ENCODE measurements around the gene ARID4B. TPM values are rescaled to one million over a fixed set of nuclear protein-coding genes. Genes with fewer than 3 reads are reported as not detected.

The ARID4B gene
- total RNA-seq, 1 experiment from 2014 or later, result 28.3 TPM

DNA sequence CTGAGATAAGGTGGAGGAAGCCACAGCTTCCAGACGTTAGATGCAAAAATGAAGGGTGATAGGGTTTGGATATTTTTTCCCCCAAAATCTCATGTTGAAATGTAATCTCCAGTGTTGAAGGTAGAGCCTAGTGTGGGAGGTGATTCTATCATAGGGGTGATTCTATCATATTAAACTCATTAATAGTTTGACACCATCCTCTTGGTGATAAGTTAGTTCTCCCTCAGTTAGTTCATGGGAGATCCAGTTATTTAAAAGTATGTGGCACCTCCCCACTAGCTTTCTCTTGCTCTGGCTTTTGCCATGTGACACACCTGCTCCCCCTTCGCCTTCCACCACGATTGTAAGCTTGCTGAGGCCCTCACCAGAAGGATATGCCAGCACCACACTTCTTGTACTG is 30.9 kb upstream of the ARID4B start:
- H3K79me2 ChIP-seq (ENCODE audit: insufficient read depth, low read length), result no peaks in the 10 kb centered on the region
- no peaks in the 10 kb centered on the region for H3K9me3 ChIP-seq (ENCODE audit: control insufficient read depth in 1 of 2, insufficient read depth in 1 of 2, low read depth in 1 of 2, low read length in 2 of 2)
- no peak overlapping the region for H3K4me2 ChIP-seq (ENCODE audit: low read length)
- TF ChIP-seq RAD21 (IDR thresholded peaks at IDR 0.05; ENCODE audit: low read depth), result no peak
- TF ChIP-seq EGR1 (IDR thresholded peaks at IDR 0.05; ENCODE audit: low read depth), result no peak
- no peak for TF ChIP-seq SP1 (IDR thresholded peaks at IDR 0.05; ENCODE audit: low read depth)
- TF ChIP-seq CTCF (IDR thresholded peaks at IDR 0.05 in 2 of 3, conservative IDR thresholded peaks at IDR 0.05 in 1 of 3; ENCODE audit: borderline replicate concordance in 1 of 3, insufficient read depth in 1 of 3, low read depth in 2 of 3, low read length in 2 of 3), result no peak
- TF ChIP-seq POLR2A (IDR thresholded peaks at IDR 0.05; ENCODE audit: borderline replicate concordance, extremely low read depth, insufficient read depth, insufficient read length), result no peak
- TF ChIP-seq TCF7L2 (IDR thresholded peaks at IDR 0.05; ENCODE audit: borderline replicate concordance, extremely low read depth, insufficient read depth, insufficient read length), result no peak
- TF ChIP-seq ZFX (IDR thresholded peaks at IDR 0.05), result no peak
- no peak for TF ChIP-seq CEBPB (IDR thresholded peaks at IDR 0.05; ENCODE audit: low read depth)
- no peak for TF ChIP-seq ZNF274 (IDR thresholded peaks at IDR 0.05; ENCODE audit: low read depth, low read length)
- no peak for TF ChIP-seq ELF1 (IDR thresholded peaks at IDR 0.05; ENCODE audit: borderline replicate concordance, low read depth)
- no peak for TF ChIP-seq JUND (IDR thresholded peaks at IDR 0.05)
- no peak for TF ChIP-seq POLR2AphosphoS5 (IDR thresholded peaks at IDR 0.05; ENCODE audit: low read depth, low read length)
- no peaks in the 10 kb centered on the region for H3K27me3 ChIP-seq (ENCODE audit: insufficient read depth, low read length)
- no peak overlapping the region for H3K9ac ChIP-seq (ENCODE audit: low read length)
- intact Hi-C loops (cut with micrococcal nuclease), result no loop called here
- no peak for ATAC-seq
- H2AFZ ChIP-seq (ENCODE audit: low read depth, low read length, poor library complexity, severe bottlenecking), result no peak overlapping the region
- H3K4me1 ChIP-seq (ENCODE audit: control insufficient read depth in 1 of 2, insufficient read depth in 2 of 2, low read length in 2 of 2), result no peaks in the 10 kb centered on the region
- H3K9me2 ChIP-seq (ENCODE audit: insufficient read depth), result no peaks in the 10 kb centered on the region
- no peaks in the 10 kb centered on the region for H4K20me1 ChIP-seq (ENCODE audit: insufficient read depth)
- no peaks in the 10 kb centered on the region for H3K36me3 ChIP-seq (ENCODE audit: control insufficient read depth in 1 of 2, insufficient read depth in 2 of 2, low read length in 2 of 2)
- DNase-seq (ENCODE audit: low read depth, low spot score), result no peak
- ChIA-PET RAD21 (ENCODE audit: low non-redundant PET in 1 of 2, low total read pairs in 2 of 2, uncharacterized antibody in 2 of 2, unreplicated experiment in 2 of 2) (no interaction called here), POLR2A (interaction anchor here (0.6 kb wide), 1 partner anchor 10 kb away, joined by 5 read pairs; no protein-coding TSS in a partner anchor), CTCF (no interaction called here)
- no peak overlapping the region for H3K4me3 ChIP-seq (replicated peaks in 1 of 2; ENCODE audit: low read depth in 1 of 2, low read length in 2 of 2)
- BruUV-seq (replicated peaks), result no TSS peak
- H3K27ac ChIP-seq (ENCODE audit: low read depth, low read length), result no peak overlapping the region
